Measurements from ENCODE around the gene PDX1. TPM values are rescaled to one million over a fixed set of nuclear protein-coding genes. Genes with fewer than 3 reads are reported as not detected.

Gene PDX1
- polyA plus RNA-seq (2012; ENCODE audit: low read depth, missing spikeins), result not detected

DNA sequence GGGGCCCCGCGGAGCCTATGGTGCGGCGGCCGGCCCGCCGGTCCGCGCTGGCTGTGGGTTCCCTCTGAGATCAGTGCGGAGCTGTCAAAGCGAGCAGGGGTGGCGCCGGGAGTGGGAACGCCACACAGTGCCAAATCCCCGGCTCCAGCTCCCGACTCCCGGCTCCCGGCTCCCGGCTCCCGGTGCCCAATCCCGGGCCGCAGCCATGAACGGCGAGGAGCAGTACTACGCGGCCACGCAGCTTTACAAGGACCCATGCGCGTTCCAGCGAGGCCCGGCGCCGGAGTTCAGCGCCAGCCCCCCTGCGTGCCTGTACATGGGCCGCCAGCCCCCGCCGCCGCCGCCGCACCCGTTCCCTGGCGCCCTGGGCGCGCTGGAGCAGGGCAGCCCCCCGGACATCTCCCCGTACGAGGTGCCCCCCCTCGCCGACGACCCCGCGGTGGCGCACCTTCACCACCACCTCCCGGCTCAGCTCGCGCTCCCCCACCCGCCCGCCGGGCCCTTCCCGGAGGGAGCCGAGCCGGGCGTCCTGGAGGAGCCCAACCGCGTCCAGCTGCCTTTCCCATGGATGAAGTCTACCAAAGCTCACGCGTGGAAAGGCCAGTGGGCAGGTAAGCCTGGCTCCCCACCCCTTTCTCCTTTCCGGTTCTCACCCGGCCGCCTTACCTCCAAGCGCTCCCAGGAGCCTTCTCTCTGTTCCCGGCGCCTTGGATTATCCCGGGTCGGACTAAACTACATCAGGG, at the start of gene PDX1:
TSS of gene PDX1 (plus strand) at position 67 of the 743 bp plus-strand sequence. CDS start at position 206, 139 bp downstream.
- FAIRE-seq (no peak), DNase-seq (ENCODE audit: insufficient read length, low spot score) (no peak)
- TF ChIP-seq POLR2A (IDR thresholded peaks at IDR 0.05; ENCODE audit: low read depth, low read length) (no peak), SPI1 (IDR thresholded peaks at IDR 0.05; ENCODE audit: low read depth, low read length) (no peak), POU2F2 (IDR thresholded peaks at IDR 0.05; ENCODE audit: low read depth, low read length) (no peak), POLR2AphosphoS5 (IDR thresholded peaks at IDR 0.05; ENCODE audit: low read depth, low read length) (no peak), TAF1 (IDR thresholded peaks at IDR 0.05; ENCODE audit: low read depth, low read length) (no peak), PAX5 (IDR thresholded peaks at IDR 0.05; ENCODE audit: insufficient read depth, low read length, severe bottlenecking) (no peak)

DNA sequence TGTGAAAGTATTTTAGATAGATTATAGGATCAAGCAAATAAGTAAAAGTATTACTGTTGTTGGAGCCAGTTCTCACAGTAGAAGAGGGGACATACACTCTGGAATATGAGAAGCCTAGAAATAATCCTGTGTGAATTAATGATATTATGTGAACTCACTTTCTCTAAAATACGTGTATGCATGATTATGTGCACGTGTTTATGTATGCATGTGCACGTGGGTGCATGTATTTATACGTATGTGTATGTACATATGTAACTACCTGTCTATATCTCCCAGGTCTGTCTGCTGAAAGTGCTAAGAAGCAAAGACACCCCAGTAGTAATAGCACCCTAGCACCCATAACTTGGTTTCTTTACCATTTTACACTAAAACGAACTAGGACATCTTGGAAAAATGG, 41.5 kb upstream of the PDX1 start:
- no peak for FAIRE-seq

DNA sequence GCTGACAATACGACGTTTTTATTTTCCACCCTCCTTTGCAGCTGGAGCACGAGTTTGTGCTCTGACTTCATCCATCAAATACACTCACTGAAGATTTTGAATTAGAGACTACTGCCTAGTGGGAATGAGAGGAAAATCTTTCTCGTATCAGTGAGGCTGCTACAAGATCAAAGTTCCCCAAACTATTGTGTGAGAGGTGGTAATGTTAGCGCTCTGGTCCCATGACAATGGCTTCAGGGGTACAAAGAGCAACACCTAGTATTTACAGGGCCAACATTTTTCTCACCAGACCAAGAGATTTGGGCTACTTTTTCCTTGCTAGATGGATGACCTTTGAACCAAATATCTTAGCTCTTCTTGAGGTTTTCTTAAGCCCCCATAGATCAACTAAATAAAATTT, 30.3 kb upstream of the PDX1 start:
- TF ChIP-seq POU2F2 (IDR thresholded peaks at IDR 0.05; ENCODE audit: low read depth, low read length), result no peak
- TF ChIP-seq TAF1 (IDR thresholded peaks at IDR 0.05; ENCODE audit: low read depth, low read length), result no peak
- no peak for TF ChIP-seq SPI1 (IDR thresholded peaks at IDR 0.05; ENCODE audit: low read depth, low read length)
- no peak for TF ChIP-seq POLR2AphosphoS5 (IDR thresholded peaks at IDR 0.05; ENCODE audit: low read depth, low read length)
- TF ChIP-seq PAX5 (IDR thresholded peaks at IDR 0.05; ENCODE audit: insufficient read depth, low read length, severe bottlenecking), result no peak
- TF ChIP-seq POLR2A (IDR thresholded peaks at IDR 0.05; ENCODE audit: low read depth, low read length), result no peak
- FAIRE-seq (no peak), DNase-seq (ENCODE audit: insufficient read length, low spot score) (no peak)

More for the DNA sequence above, 41.5 kb upstream of the PDX1 start:
- no peak for TF ChIP-seq TAF1 (IDR thresholded peaks at IDR 0.05; ENCODE audit: low read depth, low read length)
- DNase-seq (ENCODE audit: insufficient read length, low spot score), result no peak

DNA sequence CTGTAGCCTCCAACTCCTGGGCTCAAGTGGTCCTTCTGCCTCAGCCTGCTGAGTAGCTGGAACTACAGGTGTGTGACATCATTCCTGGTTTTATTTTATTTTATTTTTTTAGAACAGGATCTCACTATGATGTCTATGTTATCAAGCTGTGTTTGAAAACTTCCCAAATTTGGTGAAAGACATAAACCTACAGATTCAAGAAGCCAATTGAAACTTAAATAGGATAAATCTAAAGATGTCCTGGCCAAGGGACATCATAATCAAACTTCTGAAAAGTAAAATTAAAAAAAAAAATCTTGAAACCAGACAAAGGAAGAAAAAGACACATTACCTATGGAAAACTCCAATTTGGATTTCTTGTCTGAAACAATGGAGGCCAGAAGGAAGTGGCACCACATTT, 23.1 kb upstream of the PDX1 start:
- DNase-seq (ENCODE audit: insufficient read length, low spot score) (no peak), FAIRE-seq (no peak)
- TF ChIP-seq PAX5 (IDR thresholded peaks at IDR 0.05; ENCODE audit: insufficient read depth, low read length, severe bottlenecking) (no peak), POLR2AphosphoS5 (IDR thresholded peaks at IDR 0.05; ENCODE audit: low read depth, low read length) (no peak), TAF1 (IDR thresholded peaks at IDR 0.05; ENCODE audit: low read depth, low read length) (no peak), POU2F2 (IDR thresholded peaks at IDR 0.05; ENCODE audit: low read depth, low read length) (no peak), SPI1 (IDR thresholded peaks at IDR 0.05; ENCODE audit: low read depth, low read length) (no peak), POLR2A (IDR thresholded peaks at IDR 0.05; ENCODE audit: low read depth, low read length) (no peak)

GRCh38 chr13:27904719-27905118, 15.1 kb upstream of the PDX1 start:
- no peak for FAIRE-seq

DNA sequence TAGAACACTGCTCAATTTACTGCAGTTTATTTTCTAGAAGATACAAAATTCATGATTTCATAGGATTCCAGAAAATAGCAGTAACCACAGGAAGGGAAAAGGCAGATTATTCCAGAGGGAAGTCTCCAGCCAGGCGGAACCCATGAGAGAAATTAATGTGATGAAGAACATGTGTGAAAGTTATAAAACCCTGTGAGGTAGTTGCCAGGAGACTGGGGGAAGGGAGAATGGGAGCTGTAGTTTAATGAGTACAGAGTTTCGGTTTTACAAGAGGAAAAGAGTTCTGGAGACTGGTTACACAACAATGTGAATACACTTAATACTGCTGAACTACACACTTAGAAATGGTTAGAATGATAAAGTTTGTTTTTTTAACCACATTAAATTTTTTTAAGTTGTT, 14.2 kb upstream of the PDX1 start:
- FAIRE-seq (no peak), DNase-seq (ENCODE audit: insufficient read length, low spot score) (no peak)
- TF ChIP-seq POLR2AphosphoS5 (IDR thresholded peaks at IDR 0.05; ENCODE audit: low read depth, low read length) (no peak), POU2F2 (IDR thresholded peaks at IDR 0.05; ENCODE audit: low read depth, low read length) (no peak), SPI1 (IDR thresholded peaks at IDR 0.05; ENCODE audit: low read depth, low read length) (no peak), PAX5 (IDR thresholded peaks at IDR 0.05; ENCODE audit: insufficient read depth, low read length, severe bottlenecking) (no peak), TAF1 (IDR thresholded peaks at IDR 0.05; ENCODE audit: low read depth, low read length) (no peak), POLR2A (IDR thresholded peaks at IDR 0.05; ENCODE audit: low read depth, low read length) (no peak)

More at GRCh38 chr13:27904719-27905118, 15.1 kb upstream of the PDX1 start:
- DNase-seq (ENCODE audit: insufficient read length, low spot score), result no peak
- no peak for TF ChIP-seq SPI1 (IDR thresholded peaks at IDR 0.05; ENCODE audit: low read depth, low read length)
- no peak for TF ChIP-seq TAF1 (IDR thresholded peaks at IDR 0.05; ENCODE audit: low read depth, low read length)
- TF ChIP-seq POLR2AphosphoS5 (IDR thresholded peaks at IDR 0.05; ENCODE audit: low read depth, low read length), result no peak
- TF ChIP-seq POLR2A (IDR thresholded peaks at IDR 0.05; ENCODE audit: low read depth, low read length), result no peak
- TF ChIP-seq POU2F2 (IDR thresholded peaks at IDR 0.05; ENCODE audit: low read depth, low read length), result no peak
- TF ChIP-seq PAX5 (IDR thresholded peaks at IDR 0.05; ENCODE audit: insufficient read depth, low read length, severe bottlenecking), result no peak

GRCh38 chr13:27907121-27907787, 12.5 kb upstream of the PDX1 start:
- FAIRE-seq, result peak; percentile 62
- no peak for TF ChIP-seq POLR2A (IDR thresholded peaks at IDR 0.05; ENCODE audit: low read depth, low read length)
- no peak for TF ChIP-seq POU2F2 (IDR thresholded peaks at IDR 0.05; ENCODE audit: low read depth, low read length)
- no peak for TF ChIP-seq PAX5 (IDR thresholded peaks at IDR 0.05; ENCODE audit: insufficient read depth, low read length, severe bottlenecking)
- TF ChIP-seq SPI1 (IDR thresholded peaks at IDR 0.05; ENCODE audit: low read depth, low read length), result no peak
- no peak for TF ChIP-seq POLR2AphosphoS5 (IDR thresholded peaks at IDR 0.05; ENCODE audit: low read depth, low read length)
- TF ChIP-seq TAF1 (IDR thresholded peaks at IDR 0.05; ENCODE audit: low read depth, low read length), result no peak
- DNase-seq (ENCODE audit: insufficient read length, low spot score), result no peak

DNA sequence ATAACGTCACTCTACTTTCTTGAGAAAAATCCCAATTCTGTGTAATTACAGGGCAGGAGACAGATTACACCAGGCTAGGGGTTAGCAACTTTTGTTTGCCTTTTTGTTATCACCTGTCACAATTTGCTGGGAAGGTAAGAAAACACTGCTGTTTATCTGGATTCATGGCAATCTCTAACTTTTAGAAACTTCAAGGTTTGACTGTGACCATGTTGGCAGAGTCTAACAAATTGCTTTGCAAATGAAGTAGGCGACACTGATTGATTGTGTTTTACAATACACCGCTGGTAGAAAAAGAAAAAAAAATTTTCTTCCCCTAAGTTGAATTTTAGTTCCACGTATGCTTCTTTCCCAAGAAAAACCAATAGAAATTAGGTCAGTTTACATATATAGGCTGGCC, 10.4 kb upstream of the PDX1 start:
- DNase-seq (ENCODE audit: insufficient read length, low spot score) (no peak), FAIRE-seq (no peak)
- TF ChIP-seq PAX5 (IDR thresholded peaks at IDR 0.05; ENCODE audit: insufficient read depth, low read length, severe bottlenecking) (no peak), POLR2AphosphoS5 (IDR thresholded peaks at IDR 0.05; ENCODE audit: low read depth, low read length) (no peak), SPI1 (IDR thresholded peaks at IDR 0.05; ENCODE audit: low read depth, low read length) (no peak), POU2F2 (IDR thresholded peaks at IDR 0.05; ENCODE audit: low read depth, low read length) (no peak), TAF1 (IDR thresholded peaks at IDR 0.05; ENCODE audit: low read depth, low read length) (no peak), POLR2A (IDR thresholded peaks at IDR 0.05; ENCODE audit: low read depth, low read length) (no peak)

- no peak for DNase-seq (ENCODE audit: insufficient read length, low spot score)
- FAIRE-seq, result no peak
- no peak for TF ChIP-seq PAX5 (IDR thresholded peaks at IDR 0.05; ENCODE audit: insufficient read depth, low read length, severe bottlenecking)
- no peak for TF ChIP-seq SPI1 (IDR thresholded peaks at IDR 0.05; ENCODE audit: low read depth, low read length)
- TF ChIP-seq POLR2AphosphoS5 (IDR thresholded peaks at IDR 0.05; ENCODE audit: low read depth, low read length), result no peak
- no peak for TF ChIP-seq TAF1 (IDR thresholded peaks at IDR 0.05; ENCODE audit: low read depth, low read length)
- no peak for TF ChIP-seq POU2F2 (IDR thresholded peaks at IDR 0.05; ENCODE audit: low read depth, low read length)
- no peak for TF ChIP-seq POLR2A (IDR thresholded peaks at IDR 0.05; ENCODE audit: low read depth, low read length)
Measured at GRCh38 chr13:27911521-27911920, 8.3 kb upstream of the PDX1 start.
